HT-29 (cell line): ENCODE data around the gene CSAD. TPM values are rescaled to one million over a fixed set of nuclear protein-coding genes. Genes with fewer than 3 reads are reported as not detected.
"Not testable (repeated sequence)": the region's sequence is repeated elsewhere in the genome, so short reads cannot be mapped to it uniquely, and the experiment has no call there.

Source experiments
- DNase-seq: peaks from one replicate; pipeline ENCODE4 v3.0.0-alpha.2; 2015; ENCODE audit warnings: low spot score
- total RNA-seq: library from RNA; depleted of rRNA; stranded (reverse); fragments of >200 nt; shearing (Covaris generic); gene quantifications from 2 replicates; pipeline ENCODE4 v1.2.3, GENCODE V29; 2014

CSAD gene
- total RNA-seq, 1 experiment from 2014 or later: 16.3 TPM

DNA sequence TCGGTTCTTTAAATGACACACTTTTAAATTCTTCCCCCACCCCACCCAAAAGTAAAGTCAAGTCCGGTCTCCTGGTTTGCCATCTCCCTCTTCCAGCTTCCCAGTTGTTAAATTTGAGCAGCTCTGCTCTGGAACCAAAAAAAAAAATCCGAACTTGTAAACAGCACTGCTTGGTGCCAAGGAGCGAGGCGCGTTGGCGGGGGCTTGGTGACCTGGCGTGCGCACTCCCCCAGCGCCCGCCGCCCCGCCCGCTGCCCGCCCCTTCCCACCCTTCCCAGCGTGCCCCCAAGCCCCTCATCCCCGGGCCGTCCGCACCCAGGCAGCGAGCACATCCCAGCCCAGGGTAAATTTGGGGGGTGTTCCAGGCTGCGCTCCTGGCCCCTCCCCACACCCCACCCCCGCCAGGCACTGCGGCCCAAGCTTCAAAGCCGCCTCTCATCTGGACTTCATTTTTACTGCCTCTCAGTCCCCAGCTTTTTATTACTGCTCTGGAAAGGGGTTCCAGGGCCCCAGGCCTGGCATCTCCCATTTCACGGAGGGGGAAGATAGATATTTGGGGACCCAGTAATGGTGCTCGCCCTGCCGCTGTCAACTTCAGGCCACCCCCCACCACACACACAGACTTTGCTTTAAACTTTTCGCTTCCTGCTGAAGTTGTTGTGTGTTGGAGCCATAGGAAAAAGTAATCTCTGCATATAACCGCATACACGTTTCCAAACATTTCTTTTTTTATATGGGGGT, 38.0 kb upstream of the CSAD start:
- no peak for DNase-seq

DNA sequence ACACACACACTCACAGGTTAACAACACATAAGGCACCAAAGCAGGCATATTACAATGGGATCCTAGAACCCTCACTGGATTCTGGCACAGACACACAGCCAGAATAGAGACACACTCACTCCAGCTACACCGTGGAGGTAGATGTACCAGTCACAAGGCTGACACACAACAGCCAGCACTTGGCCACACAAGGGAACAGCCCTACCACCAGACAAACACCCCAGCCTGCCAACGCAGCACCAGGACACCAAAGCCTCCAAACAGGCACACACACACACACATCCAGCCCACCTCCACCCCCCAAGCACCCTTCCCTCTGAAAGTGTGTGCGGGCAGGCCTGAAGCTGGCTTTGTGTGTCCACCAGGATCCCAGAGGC, 37.2 kb upstream of the CSAD start:
- DNase-seq: no peak

DNA sequence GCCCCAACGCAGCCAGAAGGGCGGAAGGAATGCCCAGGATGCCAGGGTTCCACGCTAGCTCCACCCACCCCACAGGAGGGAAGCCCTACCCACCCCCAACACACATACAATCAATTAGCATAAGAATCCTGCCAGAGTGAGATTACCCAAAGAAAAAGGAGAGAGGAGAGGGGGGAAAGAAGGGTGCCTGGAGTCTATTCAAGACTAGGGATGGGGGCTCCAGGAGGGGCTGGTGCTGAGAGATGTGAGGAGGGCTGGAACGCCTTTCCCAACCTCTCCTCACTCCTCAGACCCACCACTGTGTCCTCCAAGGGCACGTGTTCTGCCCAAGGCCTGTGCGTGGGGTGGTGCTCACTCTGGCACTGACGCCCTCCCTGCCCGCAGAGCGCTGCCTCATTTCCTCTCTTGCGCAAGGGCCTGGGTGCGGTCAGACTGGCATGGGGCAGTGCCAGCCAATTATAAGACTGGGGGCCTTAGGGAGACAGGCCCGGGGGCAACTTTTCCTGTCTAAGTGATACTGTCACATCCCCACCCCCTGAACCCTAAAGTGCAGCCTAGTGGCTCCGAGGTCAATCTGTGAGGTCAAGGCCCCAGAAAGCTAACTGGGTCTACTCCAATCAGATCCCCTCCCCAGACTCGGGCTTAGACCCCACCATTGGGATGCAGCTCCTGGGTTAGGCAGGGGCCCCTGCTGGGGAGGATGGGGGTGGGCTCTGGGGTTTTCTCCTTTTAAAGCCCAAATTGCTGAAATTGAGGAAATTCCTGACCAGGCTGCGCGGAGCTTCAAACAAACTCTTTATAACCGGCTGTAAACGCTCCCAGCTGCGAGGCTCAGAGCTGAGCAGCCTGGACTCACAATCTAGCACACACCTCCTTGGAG, 36.6 kb upstream of the CSAD start:
- no peak for DNase-seq

DNA sequence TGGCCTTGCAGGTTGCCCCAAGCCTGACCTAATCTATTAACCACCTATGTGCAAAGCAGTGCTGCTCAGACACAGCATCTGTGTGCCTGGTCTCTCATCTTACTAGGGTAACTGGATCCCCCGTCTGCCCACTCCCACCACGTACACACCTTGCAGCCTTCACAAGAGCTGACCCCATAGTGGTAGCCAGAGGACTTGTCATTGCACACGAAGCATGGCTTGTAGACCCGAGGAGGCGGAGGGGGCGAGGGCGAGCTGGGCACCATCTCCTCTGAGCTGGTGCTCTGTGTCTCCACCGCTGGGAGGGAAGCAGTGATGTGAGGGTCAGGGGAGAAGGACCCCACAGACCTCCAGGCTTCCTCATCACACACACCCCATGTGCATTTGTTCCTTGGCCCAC, 34.8 kb upstream of the CSAD start:
- no peak for DNase-seq

DNA sequence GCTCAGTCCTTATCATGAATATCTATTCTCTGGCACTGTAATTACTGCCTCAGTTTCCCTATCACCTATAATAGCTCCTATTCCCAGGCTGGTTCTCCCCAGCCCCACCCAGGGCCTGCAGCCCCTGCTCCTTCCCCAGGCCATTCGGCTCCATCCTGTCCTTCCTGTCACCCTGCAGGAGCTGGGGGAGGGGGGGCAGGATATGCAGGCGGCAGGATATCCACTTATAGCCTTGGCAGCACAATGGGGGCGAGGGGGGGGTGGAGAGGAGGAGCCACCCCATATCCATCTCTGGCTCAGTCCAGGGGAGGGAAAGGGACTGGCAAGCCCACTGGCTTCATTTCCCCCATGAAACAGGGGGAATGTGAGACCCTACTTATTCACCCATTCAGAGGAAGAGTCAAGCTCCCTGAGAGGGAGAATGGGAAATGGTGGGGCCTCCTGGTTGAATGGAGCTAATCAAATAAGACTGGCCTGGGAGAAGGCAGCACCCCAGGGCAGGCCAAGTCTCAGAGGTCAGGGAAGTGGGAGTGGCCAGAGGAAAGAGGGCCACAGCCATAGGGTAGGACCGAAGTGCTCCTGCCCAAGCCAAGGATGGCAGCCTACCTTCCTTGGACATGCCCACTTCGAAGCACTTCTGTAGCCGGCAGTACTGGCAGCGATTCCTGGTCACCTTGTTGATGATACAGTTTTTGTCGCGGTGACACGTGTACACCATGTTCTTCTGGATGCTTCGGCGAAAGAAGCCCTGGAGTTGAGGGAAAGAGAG, 34.1 kb upstream of the CSAD start:
- DNase-seq: no peak

DNA sequence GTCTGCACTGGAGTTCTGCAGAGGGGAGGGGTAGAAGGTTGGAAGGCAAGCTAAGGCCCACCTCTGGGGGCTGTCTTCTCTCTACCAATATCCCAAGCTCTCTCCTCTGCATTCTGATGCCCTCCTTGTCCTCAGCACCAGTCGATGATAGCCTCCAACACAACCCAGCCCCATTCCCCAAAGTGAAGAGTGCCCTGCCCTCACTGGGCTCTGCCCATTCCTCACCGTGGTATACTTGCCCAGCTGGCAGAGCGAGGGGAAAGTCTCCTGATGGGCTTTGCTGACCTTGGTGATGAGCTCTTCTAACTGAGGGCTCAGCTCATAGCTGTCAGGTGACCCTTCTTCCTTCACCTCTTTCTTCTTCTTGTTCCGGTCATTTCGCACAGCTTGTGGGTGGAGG, 33.5 kb upstream of the CSAD start:
- DNase-seq: no peak

DNA sequence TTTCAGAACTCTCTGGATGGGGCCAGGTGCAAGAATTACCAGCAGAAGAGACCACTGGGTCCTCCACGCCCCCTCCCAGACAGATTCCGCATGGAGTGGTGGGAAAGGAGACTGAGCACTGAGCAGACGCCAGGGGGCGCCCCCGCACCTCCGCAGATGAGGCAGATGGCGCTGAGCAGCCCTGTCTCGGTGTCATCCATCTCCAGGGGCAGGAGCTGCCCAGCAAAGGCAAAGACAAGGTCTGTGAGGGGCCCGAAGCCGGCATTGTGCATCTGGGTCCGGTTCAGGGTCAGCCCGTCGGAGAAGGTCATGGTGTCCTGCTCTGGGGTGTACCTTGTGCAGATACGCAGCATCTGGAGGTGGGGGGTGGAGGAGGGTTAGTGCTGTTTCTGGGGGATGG, 32.6 kb upstream of the CSAD start:
- peak; percentile 78 for DNase-seq

DNA sequence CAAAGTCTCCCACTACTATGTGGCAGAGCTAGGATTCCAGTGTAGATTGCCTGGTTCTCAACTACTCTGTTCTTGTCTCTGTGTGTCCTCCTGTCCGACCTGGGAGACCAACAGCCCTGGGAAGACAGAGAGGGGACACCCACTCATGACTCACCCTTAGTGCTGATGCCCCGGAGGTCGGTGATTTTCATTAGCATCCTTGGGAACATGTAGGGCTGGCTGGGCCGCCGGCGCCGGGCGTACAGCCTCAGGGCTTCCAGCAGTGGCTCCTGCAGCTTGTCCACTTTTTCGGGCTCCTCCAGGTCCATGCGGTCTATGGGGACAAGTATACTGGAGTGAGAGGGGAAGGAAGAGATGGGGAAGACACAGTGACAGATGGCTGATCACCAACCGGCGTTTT, 32.2 kb upstream of the CSAD start:
- no peak for DNase-seq

DNA sequence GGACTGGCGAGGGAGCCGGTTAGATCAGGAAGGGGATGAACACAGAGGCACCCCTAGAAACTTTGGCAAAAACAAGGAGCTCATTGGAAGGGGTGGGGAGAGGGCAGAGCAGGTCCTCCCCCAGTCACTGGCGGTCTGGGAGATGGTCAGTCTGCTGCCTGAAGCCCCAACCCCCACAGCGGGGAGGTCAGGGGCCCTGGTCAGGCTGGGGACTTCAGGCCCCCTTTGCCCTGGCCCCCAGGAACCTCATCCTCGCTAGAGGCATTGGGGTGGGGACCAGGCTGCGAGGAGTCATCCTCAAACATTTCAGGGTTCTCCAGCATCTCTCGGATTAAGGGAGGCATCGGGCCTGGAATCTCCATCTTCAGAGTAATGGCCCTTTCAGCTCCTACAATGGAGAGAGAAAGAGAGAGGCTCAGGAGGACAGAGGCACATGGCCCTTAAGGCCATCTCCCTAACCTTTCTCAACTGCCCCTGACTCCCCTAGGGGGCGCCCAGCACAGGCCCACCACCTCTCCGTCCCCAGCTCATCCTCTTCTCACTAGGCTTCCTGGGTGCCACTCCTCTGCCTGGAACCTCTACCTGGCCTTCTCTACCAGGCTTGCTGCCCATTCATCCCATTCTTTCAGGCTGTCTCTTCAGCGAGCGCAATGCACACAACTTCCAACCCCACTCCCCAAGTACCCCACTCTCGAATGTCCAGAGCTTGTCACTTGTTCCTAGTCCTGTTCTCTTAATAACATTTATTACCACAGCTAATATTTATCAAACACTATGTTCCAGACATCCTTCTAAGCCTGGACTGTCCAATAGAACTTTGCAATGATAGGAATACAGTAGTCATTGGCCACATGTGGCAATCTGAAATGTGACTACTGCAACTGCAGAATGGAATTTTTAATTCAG, 31.0 kb upstream of the CSAD start:
- no peak for DNase-seq

DNA sequence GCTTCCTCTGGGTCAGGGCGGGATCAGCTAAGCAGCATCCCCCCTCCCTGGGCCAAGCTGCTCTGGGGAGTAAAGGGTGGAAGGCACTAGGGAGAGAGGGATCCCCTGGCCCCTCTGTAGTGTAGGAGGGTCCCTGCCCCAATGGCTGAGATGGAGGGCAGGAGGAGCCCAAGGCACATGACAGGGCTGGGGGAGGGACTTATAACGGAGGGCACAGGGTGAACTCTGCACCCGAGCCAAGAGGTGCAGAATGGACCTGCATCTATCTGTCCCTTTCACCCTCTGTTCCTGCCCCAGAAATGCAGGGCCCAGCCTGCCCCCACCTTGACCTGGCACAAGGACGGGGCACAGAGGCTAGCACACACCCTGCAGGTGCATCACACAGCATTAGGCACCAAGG, 30.1 kb upstream of the CSAD start:
- no peak for DNase-seq

DNA sequence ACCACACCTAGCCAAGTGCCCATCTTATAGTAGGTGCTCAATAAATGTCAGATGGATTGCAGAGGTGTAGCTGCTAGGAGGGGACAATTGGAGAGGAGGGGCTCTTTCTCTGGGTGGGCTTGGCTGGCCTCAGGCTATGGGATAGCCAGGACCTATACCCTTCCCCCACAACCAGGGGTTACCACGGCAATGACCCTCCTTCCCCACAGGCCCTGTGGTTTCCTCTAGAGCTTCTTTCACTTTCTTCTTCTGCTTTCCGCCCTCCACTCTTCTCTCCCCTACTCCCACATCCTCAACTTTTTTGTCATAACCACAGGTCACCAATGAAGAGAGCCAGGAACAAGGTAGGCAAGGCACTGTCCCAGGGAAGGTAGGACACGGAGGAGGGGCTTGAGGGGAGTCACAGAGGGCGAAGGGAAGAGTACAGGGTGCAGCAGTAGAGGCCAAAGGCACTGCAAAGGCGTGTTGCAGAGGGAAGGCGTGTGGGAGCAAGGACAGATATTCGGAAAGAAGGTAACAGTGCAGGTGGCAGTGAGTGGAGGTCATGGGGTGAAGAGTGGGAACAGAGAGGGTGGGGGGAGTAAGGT, 28.2 kb upstream of the CSAD start:
- no peak for DNase-seq

DNA sequence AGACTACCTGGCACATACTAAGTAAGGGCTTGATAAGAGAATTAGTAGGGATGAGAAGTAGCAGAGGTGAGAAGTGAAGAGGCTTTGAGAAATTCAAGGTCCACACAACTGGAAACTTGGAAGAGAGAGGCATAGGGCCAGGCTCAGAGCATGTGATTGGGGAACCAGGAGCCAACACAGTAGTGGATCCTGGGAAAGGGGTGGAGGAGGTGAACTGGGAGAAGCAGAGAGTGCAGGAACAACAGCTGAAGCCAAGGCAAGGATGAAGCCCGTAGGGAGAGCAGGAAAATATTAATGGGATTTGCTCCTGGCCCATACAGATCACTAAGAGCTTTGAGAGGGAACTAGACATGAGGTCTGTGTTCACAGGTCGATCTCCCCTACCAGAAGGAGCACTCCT, 27.7 kb upstream of the CSAD start:
- DNase-seq: no peak

DNA sequence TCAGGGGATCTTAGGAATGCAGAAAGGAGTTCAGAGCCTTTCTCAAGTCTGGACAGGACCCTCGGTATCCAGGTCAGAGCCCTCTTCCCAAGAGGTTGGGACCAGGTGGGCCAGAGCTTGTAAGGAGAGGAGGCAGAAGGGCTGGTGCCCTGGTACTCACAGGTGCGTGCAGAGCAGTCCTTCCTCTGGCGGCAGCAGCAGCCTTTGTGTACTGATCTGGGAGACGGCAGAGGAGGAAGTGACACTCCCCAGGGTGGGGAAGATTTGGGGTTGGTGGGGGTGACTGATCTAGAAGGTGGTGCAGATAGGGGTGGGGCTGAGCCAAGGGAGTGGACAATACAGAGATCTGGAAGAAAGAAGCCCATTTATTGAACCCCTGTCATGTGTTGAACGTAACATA, 26.3 kb upstream of the CSAD start, which contains the start of gene ITGB7:
Gene ITGB7 (minus strand): TSS at position 210 of the 400 bp plus-strand sequence. CDS start 6,808 bp downstream, outside the sequence.
- DNase-seq: peak; percentile 51

DNA sequence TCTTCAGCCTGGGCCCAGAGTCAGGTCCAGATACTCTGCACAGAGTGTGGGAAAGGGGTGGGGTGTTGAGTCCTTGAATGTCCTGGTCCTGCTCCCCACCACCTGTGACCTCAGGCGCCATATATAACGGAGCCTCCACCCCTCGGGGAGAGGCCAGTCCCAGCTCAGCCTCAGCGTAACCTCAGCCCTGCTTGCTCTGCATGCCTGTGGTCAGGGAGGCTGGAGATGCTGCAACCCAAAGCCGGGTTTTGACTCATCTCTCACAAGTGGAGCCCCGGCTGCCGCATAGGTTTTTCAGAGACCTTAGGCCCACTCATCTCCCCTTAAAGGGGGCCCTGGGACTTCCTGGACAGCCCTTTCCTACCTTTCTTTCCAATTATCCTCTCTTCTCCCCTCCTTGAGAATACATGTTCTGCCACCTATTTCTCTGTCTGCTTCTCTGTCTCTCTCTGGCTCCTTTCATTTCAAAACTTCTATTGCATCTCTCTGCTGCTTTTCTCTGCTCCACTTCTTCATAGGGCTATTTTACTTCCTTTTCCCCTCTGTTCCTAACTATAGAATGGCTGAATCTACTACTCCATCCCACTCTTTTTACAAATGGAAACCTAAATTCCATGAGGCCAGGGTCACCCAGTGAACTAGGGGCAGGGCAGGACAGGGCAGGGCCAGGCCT, 25.2 kb upstream of the CSAD start:
- DNase-seq: no peak

DNA sequence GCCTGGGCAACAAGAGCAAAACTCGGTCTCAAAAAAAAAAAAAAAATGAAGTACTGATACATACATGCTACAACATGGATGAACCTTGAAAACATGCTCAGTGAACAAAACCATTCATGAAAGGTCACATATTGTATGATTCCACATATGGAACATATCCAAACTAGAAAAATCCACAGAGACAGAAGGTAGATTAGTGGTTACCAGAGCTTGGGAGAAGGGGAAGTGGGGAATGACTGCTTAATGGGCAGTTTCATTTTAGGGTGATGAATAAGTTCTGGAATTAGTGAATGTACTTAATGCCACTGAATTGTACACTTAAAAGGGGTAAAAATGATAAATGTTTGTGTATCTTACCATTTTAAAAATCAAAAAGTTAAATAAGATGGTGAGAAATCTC, 23.6 kb upstream of the CSAD start:
- no peak for DNase-seq

DNA sequence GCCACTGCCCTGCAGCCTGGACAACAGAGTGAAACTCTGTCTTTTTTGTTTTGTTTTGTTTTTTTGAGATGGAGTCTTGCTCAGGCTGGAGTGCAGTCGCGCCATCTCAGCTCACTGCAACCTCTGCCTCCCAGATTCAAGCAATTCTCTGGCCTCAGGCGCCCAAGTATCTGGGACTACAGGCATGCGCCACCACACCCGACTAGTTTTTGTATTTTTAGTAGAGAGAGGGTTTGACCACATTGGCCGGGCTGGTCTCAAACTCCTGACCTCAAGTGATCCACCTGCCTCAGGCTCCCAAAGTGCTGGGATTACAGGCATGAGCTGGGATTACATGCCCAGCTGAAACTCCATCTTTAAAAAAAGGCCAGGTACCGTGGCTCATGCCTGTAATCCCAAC, 21.6 kb upstream of the CSAD start:
- DNase-seq: not testable (repeated sequence)

DNA sequence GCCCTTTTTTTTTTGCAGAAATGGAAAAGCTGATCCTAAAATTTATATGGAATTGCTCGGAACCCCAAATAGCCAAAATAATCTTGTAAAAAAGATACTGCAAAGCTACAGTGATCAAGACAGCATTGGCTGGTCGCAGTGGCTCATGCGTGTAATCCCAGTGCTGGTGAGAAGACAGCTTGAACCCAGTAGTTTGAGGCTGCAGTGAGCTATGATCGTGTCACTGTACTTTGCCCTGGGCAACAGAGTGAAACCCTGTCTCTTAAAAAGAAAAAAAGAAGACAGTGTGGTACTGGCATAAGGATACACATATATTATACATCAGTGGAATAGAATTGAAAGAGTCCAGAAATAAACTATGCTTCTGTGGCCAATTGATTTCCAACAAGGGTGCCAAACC, 20.9 kb upstream of the CSAD start:
- no peak for DNase-seq

DNA sequence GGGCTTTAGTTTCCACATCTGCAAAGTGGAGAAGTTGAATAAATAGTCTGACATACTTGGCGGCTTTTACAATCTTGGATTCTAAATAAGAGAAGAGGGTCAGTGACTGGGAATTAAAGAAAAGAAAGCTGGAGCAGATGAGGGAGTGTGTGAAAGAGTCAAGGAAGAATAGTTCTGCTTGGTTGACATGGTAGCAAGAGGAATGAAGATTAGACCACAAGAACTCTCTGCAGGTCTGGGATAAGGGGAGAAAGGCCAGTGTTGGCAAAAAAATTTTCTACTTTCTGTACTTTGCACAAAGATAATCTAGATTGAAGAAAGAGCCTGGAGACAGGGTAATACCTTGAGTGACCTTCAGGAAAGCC, 20.4 kb upstream of the CSAD start:
- DNase-seq: no peak

DNA sequence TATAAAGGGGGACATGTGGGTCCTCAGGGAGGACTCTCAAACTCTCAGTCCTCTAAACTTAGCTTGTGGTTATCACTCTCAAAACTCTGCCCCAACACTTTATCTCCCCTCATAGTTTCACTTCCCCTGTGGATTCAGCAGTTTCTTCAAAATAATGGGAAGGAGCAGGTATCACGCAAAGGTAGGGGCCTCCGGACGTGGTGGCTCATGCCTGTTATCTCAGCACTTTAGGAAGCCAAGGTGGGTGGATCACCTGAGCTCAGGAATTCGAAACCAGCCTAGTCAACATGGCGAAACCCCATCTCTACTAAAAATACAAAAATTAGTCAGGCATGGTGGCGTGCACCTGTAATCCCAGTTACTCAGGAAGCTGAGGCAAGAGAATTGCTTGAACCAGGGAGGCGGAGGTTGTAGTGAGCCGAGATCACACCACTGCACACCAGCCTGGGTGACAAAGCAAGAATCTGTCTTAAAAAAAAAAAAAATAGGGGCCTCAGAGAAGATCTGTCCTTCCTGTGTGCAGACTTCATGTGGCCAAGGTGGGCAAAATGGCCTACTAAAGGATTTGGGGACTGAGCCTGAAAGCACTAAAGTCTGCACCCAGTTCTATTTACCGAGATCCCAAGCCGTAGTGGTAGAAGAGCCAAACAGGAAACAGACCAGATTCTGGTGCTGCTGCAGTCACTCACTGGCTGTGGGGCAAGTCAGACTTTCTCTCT, 19.9 kb upstream of the CSAD start:
- no peak for DNase-seq

DNA sequence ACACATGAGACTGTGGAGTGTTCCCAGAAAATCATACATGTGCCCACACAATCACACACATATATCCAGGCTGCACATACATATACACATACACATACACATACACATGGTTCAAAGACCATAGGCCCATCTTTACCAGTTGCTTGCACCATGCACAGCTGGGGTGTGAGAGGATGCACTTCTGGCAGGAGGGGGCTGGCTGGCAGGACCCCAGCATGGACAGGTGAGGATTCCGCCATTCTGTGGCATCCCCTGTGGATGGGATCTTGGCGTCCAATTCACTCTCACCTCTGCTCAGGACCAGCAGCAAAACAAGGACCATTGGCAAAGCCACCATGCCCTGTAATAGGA, 19.4 kb upstream of the CSAD start:
- DNase-seq: no peak
